Ascending aorta (tissue), 2 donors: Measurements from ENCODE around the gene BORCS6. TPM values are rescaled to one million over a fixed set of nuclear protein-coding genes. Genes with fewer than 3 reads are reported as not detected.
A peak's percentile ranks its signal among the peaks of the same experiment; 100 is the strongest.

ENCODE experiments used
- DNase-seq, 2 donors: peaks; one replicate each; pipeline ENCODE4 v3.0.0-alpha.2; 2019; ENCODE audit warnings: low spot score in 2 of 2
- H3K27ac ChIP-seq, 2 donors: fragments of 200-600 bp; sonication (generic); one replicate each; pipeline ENCODE4 v1.5.1; 2016 to 2017; ENCODE audit warnings: mild to moderate bottlenecking in 1 of 2
- H3K27me3 ChIP-seq: fragments of 200-600 bp; sonication (generic); one replicate; pipeline ENCODE4 v1.5.1; 2017
- H3K36me3 ChIP-seq, 2 donors: fragments of 200-600 bp; sonication (generic); one replicate each; pipeline ENCODE4 v1.5.1; 2016
- H3K4me1 ChIP-seq, 2 donors: fragments of 200-600 bp; sonication (generic); one replicate each; pipeline ENCODE4 v1.5.1; 2016 to 2017; ENCODE audit warnings: mild to moderate bottlenecking in 1 of 2
- H3K4me3 ChIP-seq, 2 donors: fragments of 200-600 bp; sonication (generic); one replicate each; pipeline ENCODE4 v1.5.1; 2016 to 2017; ENCODE audit warnings: mild to moderate bottlenecking in 1 of 2
- H3K9me3 ChIP-seq, 2 donors: fragments of 200-600 bp; sonication (generic); one replicate each; pipeline ENCODE4 v1.5.1; 2016
- CTCF ChIP-seq, 3 experiments: fragments of 200-600 bp in 2 of 3; fragments of 450-650 bp in 1 of 3; sonication (generic) in 2 of 3; IDR thresholded peaks; one replicate each; pipeline ENCODE4 v1.5.1; 2016 to 2019; ENCODE audit warnings: antibody characterized with exemption in 3 of 3, mild to moderate bottlenecking in 1 of 3, moderate library complexity in 1 of 3
- intact Hi-C: fragments of 100-400 bp; cut with DNase I; formaldehyde crosslinking; loops from one replicate; pipeline ENCODE4 v1.15.1; 2023
- total RNA-seq: library from RNA; depleted of rRNA; stranded (reverse); fragments of >200 nt; gene quantifications from one replicate; pipeline ENCODE4 v1.1.0, GENCODE V29; 2016

BORCS6 gene
- total RNA-seq, 1 donor from 2014 or later = 29.5 TPM

DNA sequence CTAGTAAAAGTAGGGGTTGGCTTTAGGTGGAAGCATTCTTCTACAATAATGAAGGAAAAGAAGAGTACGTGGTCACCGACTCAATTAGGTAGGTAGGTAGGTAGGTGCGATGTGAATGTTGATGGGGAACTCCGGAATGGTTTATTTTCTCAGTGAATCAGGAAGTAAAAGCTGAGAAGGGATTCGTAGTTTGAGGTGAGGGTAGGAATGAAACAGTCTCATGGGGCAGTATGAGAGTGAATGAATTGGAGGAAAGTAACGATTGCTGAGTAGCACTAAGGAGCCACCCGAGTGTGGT is 51.7 kb downstream of the BORCS6 start:
- no peaks in the 10 kb centered on the region for H3K27me3 ChIP-seq
- H3K36me3 ChIP-seq = peaks cover 41 to 42% of the 10 kb centered on the region in 2 donors
- DNase-seq = no peak
- intact Hi-C loops = loop anchor here (1.0 to 5.0 kb wide), 4 partner anchors 14 to 110 kb away; partner anchors contain the start of genes CTC1, HES7 and PFAS
- H3K4me1 ChIP-seq = peaks cover 4 to 16% of the 10 kb centered on the region in 2 donors
- H3K4me3 ChIP-seq = peak overlapping the region in 1 of 2 donors; percentile 36
- no peaks in the 10 kb centered on the region for H3K9me3 ChIP-seq
- TF ChIP-seq CTCF (IDR thresholded peaks at IDR 0.05) = no peak
- peak overlapping the region; percentile 77 for H3K27ac ChIP-seq

Other genes with a start within 250 kb of the BORCS6 start
- not detected for gene GUCY2D, start 187.6 kb downstream of the BORCS6 start, total RNA-seq
- 2.3 TPM for gene ALOX15B, start 151.1 kb downstream of the BORCS6 start, total RNA-seq
- gene ALOX12B, start 102.5 kb downstream of the BORCS6 start, total RNA-seq = not detected
- gene ALOXE3, start 71.7 kb downstream of the BORCS6 start, total RNA-seq = not detected
- gene HES7, start 66.1 kb downstream of the BORCS6 start, total RNA-seq = not detected
- gene PER1, start 37.8 kb downstream of the BORCS6 start, total RNA-seq = 178 TPM
- gene VAMP2, start 27.2 kb downstream of the BORCS6 start, total RNA-seq = 28.3 TPM
- gene TMEM107, start 13.8 kb downstream of the BORCS6 start, total RNA-seq = 1.6 TPM
- not detected for gene AURKB, start 20.4 kb upstream of the BORCS6 start, total RNA-seq
- 18.8 TPM for gene CTC1, start 57.9 kb upstream of the BORCS6 start, total RNA-seq
- 108 TPM for gene PFAS, start 59.1 kb upstream of the BORCS6 start, total RNA-seq
- 15.5 TPM for gene RANGRF, start 98.5 kb upstream of the BORCS6 start, total RNA-seq
- 0.53 TPM for gene SLC25A35, start 105.2 kb upstream of the BORCS6 start, total RNA-seq
- gene ARHGEF15, start 120.1 kb upstream of the BORCS6 start, total RNA-seq = 321 TPM
- gene ODF4, start 149.7 kb upstream of the BORCS6 start, total RNA-seq = not detected
- 1,547 TPM for gene RPL26, start 193.0 kb upstream of the BORCS6 start, total RNA-seq
- gene RNF222, start 207.6 kb upstream of the BORCS6 start, total RNA-seq = not detected
- gene NDEL1, start 245.7 kb upstream of the BORCS6 start, total RNA-seq = 103 TPM